Skeletal muscle cell (primary cell): ENCODE measurements around the gene FITM1.
A peak's percentile ranks its signal among the peaks of the same experiment; 100 is the strongest.

ENCODE experiments used
- DNase-seq: peaks from one replicate; pipeline ENCODE4 v3.0.0-alpha.2; 2010; ENCODE audit warnings: low read depth
- H3K4me3 ChIP-seq: 2 replicates; pipeline ENCODE4 v1.5.1; 2011; ENCODE audit warnings: low read depth, mild to moderate bottlenecking, control low read depth, low read length, moderate library complexity

The FITM1 gene

GRCh38 chr14:24150993-24151392, 20.5 kb downstream of the FITM1 start:
- no peak for DNase-seq
- no peak overlapping the region for H3K4me3 ChIP-seq

GRCh38 chr14:24151404-24152080, 21.1 kb downstream of the FITM1 start:
- H3K4me3 ChIP-seq, result no peak overlapping the region
- no peak for DNase-seq

DNA sequence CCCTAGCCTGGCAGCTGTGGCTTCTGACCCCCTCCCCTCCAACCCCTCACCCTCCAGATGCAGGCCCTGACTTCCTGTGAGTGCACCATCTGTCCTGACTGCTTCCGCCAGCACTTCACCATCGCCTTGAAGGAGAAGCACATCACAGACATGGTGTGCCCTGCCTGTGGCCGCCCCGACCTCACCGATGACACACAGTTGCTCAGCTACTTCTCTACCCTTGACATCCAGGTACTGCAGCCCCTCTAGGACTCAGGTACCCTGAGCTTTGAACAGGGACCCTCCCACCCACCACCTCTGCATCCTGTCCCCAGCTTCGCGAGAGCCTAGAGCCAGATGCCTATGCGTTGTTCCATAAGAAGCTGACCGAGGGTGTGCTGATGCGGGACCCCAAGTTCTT, 24.6 kb downstream of the FITM1 start:
- no peak for DNase-seq
- H3K4me3 ChIP-seq, result no peak overlapping the region

DNA sequence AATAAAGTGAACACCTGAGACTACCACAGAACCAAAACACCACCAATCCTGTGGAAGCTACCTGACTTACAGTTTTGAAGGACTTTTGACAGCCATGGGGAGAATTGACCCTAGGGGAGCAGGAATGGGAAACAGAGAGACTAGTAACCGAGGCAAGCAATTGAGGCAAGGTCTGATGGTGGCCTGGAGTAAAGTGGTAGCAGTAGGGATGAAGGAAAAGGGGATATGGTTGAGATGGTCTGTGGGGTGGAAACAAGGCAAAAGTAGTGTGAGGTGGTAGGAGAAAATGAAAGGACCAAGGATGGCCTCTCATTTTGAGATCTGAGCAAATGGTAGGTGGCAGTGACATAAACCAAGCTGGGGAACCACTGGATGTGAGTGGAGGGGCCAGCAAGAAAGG, 26.4 kb downstream of the FITM1 start:
- no peak for DNase-seq
- H3K4me3 ChIP-seq, result no peak overlapping the region

DNA sequence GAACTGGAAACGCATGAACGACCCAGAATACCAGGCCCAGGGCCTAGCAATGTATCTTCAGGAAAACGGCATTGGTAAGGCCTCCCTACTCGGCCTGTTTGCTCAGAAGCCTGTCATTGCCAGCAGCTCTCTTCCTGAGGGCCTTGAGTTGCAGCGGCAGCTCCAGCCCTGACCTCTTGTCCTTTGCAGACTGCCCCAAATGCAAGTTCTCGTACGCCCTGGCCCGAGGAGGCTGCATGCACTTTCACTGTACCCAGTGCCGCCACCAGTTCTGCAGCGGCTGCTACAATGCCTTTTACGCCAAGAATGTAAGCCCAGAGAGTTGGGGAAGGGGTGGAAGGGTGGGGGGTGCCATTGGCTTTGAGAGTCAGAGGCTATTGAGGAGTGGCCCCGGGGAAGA, 26.9 kb downstream of the FITM1 start:
- DNase-seq, result no peak
- no peak overlapping the region for H3K4me3 ChIP-seq

DNA sequence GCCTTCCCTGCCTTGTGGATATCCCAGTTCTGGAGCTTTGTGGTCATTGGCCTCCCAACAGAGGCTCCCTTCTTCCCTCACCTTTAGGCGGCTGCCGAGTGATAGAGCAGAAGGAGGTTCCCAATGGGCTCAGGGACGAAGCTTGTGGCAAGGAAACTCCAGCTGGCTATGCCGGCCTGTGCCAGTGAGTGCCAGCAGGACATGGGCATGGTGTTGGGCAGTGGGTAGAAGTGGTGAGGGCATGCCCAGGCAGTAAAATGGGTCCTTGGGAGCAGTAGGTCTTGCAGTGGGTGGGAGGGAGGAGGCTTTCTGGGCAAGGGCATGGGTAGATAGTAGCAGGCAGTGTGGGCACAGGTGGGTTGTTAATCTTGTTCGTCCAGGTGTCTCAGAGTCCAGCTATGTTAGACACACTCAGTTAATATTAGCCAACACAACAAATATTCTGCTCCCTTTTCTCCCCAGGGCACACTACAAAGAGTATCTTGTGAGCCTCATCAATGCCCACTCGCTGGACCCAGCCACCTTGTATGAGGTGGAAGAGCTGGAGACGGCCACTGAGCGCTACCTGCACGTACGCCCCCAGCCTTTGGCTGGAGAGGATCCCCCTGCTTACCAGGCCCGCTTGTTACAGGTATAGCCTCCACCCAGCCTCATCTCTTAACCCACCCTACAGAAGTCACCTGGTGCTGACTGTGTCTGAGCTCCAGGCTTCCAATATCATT, 29.5 kb downstream of the FITM1 start:
- H3K4me3 ChIP-seq, result no peak overlapping the region
- DNase-seq, result no peak

DNA sequence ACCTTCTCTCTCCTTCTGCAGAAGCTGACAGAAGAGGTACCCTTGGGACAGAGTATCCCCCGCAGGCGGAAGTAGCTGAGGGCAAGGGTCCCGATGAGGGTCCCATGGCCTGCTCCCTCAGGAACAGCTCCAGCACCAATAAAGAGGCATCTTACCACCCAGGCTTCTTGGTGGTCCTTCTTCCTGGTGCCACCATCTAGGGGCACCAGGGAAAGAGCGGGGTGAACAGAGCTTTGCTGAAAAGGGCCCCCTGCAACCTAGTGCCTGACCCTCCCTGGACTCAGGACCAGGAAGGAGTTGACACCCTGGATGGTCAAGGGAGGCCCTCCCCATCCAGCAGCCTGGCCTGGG, 30.0 kb downstream of the FITM1 start:
- DNase-seq, result no peak
- H3K4me3 ChIP-seq, result no peak overlapping the region

DNA sequence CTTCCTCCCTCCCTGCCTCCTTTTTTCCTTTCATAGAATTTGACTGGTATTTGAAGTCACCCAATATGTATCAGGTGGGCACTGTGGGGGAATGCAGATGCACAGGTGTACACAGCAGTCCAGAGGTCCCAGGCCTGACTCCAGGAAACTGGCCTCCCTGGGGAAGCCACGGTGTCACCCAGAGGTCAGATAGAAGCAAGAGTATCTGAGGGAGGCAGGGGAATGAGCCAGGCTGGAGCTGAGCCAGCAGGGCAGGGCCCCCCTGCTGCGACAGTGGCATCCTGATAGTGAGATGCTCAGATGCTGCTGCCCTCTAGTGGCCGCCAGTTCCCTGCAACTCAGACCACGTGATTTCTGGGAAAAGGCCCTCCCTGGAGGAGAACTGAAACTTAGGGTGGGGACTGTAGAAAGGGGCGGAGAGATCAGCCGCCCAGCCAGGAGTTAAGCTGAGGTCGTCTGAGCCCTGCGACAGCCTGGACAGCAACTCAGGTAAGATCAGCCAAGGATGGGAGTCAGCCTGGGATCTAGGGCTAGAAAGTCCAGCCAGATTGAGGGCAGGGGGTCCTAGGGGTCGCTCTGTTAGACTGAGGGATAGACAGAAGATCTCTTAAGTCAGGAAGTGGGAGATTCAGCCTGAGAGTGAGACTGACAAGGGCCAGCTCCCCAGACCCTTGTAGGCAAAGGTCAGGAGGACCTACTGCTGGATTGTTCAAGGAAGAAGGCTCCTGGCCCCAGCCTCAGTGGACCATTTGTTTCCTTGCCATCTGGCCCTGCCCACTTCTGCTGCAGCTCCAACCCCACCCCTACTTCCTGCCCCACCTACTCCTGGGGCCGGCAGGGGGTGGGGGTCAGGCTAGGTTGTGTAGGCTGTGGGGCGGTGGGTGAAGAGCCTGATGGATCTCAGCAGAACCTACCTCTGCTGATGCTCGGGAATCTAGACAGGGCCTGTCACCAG, 30.7 kb downstream of the FITM1 start, which contains the start of gene IRF9:
Gene IRF9 (plus strand): TSS at position 416 of the 955 bp plus-strand sequence. CDS start 880 bp downstream, outside the sequence.
- peak; percentile 69 for DNase-seq
- H3K4me3 ChIP-seq, result peak within 1 kb of the TSS; percentile 67

DNA sequence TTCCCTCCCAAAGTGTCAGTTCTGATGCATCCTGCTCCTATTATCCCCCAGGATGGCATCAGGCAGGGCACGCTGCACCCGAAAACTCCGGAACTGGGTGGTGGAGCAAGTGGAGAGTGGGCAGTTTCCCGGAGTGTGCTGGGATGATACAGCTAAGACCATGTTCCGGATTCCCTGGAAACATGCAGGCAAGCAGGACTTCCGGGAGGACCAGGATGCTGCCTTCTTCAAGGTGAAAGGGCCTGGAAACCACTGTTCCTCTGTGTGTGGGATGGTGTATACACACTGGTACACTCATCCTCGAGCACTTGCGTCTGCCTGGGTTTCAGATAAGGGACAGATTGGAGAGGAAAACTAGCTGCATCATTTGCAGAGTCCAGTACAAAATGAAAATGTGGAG, 31.6 kb downstream of the FITM1 start:
- peak overlapping the region; percentile 67 for H3K4me3 ChIP-seq

GRCh38 chr14:24164518-24164991, 34.1 kb downstream of the FITM1 start:
- no peak overlapping the region for H3K4me3 ChIP-seq
- DNase-seq, result no peak

More for the DNA sequence above, 31.6 kb downstream of the FITM1 start:
- DNase-seq, result no peak

- H3K4me3 ChIP-seq, result no peak overlapping the region
Observed at GRCh38 chr14:24165785-24166184, 35.3 kb downstream of the FITM1 start.

GRCh38 chr14:24167469-24168114, 37.1 kb downstream of the FITM1 start:
- no peak overlapping the region for H3K4me3 ChIP-seq
- DNase-seq, result no peak

More at GRCh38 chr14:24165785-24166184, 35.3 kb downstream of the FITM1 start:
- DNase-seq, result no peak

DNA sequence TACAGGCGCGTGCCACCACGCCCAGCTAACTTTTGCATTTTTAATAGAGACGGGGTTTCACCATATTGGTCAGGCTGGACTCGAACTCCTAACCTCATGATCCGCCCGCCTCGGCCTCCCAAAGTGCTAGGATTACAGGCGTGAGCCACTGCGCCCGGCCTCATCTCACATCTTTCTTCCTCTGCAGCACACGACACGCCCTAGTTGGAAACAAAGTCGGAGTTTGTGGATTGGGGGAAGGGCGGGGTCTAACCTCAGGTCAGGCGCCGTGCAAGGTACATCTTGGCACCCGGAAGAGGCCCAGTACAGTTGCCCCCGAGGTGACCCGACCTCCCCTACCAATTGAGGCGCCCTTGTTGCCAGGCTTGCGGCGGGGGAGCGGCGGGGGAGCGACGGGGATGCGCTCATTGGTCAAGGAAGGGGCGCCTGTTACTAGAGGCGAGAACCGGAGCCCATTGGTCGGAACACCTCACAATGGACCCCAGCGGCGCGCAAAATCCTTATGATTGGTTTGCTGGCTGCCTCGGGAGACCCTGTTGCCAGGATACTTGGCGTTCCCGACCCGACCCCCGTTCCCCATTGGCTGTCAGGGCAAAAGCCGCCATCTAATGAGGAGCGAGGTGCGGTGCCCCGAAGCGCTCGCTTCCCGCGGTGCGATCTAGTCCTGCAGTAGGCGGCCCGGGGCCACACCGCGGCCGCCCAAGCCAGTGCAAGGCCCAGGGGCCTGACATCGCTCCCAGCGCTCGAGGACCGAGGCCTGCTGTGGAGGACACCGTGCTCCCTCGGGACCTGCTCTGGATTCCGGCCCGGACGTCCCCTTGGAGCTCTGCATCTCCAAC, 41.2 kb downstream of the FITM1 start, which contains the start of gene REC8:
Gene REC8 (plus strand): TSS at position 659 of the 839 bp plus-strand sequence. CDS start 473 bp downstream, outside the sequence.
- H3K4me3 ChIP-seq, result peak within 1 kb of the TSS; percentile 30
- DNase-seq, result no peak

DNA sequence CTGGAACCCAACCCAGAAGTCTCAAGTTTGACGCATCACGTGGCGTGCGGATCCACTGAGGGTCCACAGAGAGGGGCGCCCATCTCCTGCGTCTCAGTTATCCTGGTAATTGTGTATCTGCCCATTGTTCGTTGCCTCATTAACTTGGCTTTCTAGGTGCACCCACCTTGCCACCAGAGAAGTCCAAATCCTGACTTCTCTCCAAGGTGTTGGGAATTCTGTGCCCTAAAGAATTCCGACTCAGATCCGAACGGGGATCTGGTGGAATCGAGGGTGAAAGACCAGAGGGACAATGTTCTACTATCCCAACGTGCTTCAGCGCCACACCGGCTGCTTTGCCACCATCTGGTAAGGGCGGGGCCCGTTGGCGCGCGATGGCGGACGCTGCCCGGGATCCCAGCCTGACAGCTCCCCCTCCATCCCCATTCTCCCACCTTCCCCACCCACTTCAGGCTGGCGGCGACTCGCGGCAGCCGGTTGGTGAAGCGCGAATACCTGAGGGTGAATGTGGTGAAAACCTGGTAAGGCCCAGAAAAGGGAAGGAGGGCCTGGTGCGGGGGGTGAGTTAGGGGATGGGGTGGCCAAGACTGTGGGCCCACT, 41.9 kb downstream of the FITM1 start:
- no peak for DNase-seq
- peak overlapping the region; percentile 30 for H3K4me3 ChIP-seq

GRCh38 chr14:24172871-24173281, 42.4 kb downstream of the FITM1 start:
- no peak for DNase-seq
- H3K4me3 ChIP-seq, result no peak overlapping the region

- DNase-seq, result no peak
- H3K4me3 ChIP-seq, result no peak overlapping the region
Observed at GRCh38 chr14:24176599-24176998, 46.1 kb downstream of the FITM1 start.

DNA sequence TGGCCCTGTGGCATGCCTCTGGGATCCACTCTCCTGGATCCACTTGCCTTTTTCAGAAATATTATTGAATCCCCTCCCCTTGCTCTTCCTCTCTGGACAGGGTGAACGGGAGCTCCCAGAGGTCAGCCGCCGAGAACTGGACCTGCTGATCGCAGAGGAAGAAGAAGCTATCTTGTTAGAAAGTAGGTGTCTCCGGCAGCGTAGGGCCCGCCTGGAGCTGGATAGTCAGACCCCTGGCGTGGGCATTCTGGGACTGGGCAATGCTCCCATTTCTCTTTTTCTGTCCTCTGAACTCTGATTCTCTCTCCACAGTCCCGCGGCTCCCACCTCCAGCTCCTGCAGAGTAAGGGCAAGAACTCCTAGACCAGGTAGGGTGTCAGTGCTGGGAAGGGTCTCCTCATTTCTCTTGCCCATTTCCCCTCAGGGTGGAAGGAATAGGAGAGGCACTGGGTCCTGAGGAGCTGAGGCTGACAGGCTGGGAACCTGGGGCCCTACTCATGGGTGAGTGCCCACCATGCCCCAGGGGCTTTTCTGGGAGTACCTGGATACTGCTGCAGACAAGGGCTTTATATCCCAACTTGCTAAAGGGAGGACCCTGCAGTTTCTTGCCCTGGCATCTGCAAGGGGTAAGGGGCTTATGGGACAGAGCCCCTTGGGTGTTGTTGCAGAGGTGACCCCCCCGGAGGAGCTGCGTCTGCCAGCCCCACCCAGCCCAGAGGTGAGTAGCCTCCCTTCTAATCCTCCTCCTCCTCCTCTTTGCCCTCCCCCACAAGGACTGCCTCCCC, 46.8 kb downstream of the FITM1 start:
- no peak for DNase-seq
- H3K4me3 ChIP-seq, result no peak overlapping the region
